ENCODE results near the gene NUP62.

The NUP62 gene

GRCh38 chr19:49866933-49867782 lies 62.1 kb downstream of the NUP62 start, which contains the start of gene PNKP:
TSS of gene PNKP (minus strand) at chr19:49867576. CDS start at chr19:49867204, 372 bp downstream.
- peak; percentile 91 for DNase-seq (ENCODE audit: low read depth, low spot score)
- TF ChIP-seq CTCF (IDR thresholded peaks at IDR 0.05; ENCODE audit: low read depth, low read length), result no peak
- in situ Hi-C loops (cut with HindIII; ENCODE audit: low sequenced_read_pairs), result no loop called here
- H3K4me3 ChIP-seq (ENCODE audit: low read depth, low read length), result peak within 1 kb of the TSS; percentile 66

- H3K4me3 ChIP-seq (ENCODE audit: low read depth, low read length), result no peak overlapping the region
- in situ Hi-C loops (cut with HindIII; ENCODE audit: low sequenced_read_pairs), result no loop called here
These were observed 64.4 kb downstream of the NUP62 start for GRCh38 chr19:49864890-49865289.

GRCh38 chr19:49863935-49864320 lies 65.4 kb downstream of the NUP62 start:
- in situ Hi-C loops (cut with HindIII; ENCODE audit: low sequenced_read_pairs), result no loop called here
- no peak for TF ChIP-seq CTCF (IDR thresholded peaks at IDR 0.05; ENCODE audit: low read depth, low read length)
- DNase-seq (ENCODE audit: low read depth, low spot score), result no peak
- no peak overlapping the region for H3K4me3 ChIP-seq (ENCODE audit: low read depth, low read length)

More at GRCh38 chr19:49864890-49865289, 64.4 kb downstream of the NUP62 start:
- no peak for DNase-seq (ENCODE audit: low read depth, low spot score)
- TF ChIP-seq CTCF (IDR thresholded peaks at IDR 0.05; ENCODE audit: low read depth, low read length), result no peak

- TF ChIP-seq CTCF (IDR thresholded peaks at IDR 0.05; ENCODE audit: low read depth, low read length), result no peak
- no peak for DNase-seq (ENCODE audit: low read depth, low spot score)
- in situ Hi-C loops (cut with HindIII; ENCODE audit: low sequenced_read_pairs), result no loop called here
- no peak overlapping the region for H3K4me3 ChIP-seq (ENCODE audit: low read depth, low read length)
These were observed 65.9 kb downstream of the NUP62 start for GRCh38 chr19:49863254-49863934.

- no peak for DNase-seq (ENCODE audit: low read depth, low spot score)
- no peak overlapping the region for H3K4me3 ChIP-seq (ENCODE audit: low read depth, low read length)
- peak; percentile 31 for TF ChIP-seq CTCF (IDR thresholded peaks at IDR 0.05; ENCODE audit: low read depth, low read length)
- in situ Hi-C loops (cut with HindIII; ENCODE audit: low sequenced_read_pairs), result no loop called here
These were observed 66.7 kb downstream of the NUP62 start for GRCh38 chr19:49862391-49863253.

All from astrocyte of the spinal cord (primary cell).